ENCODE measurements around the gene TEPSIN.

TEPSIN gene

DNA sequence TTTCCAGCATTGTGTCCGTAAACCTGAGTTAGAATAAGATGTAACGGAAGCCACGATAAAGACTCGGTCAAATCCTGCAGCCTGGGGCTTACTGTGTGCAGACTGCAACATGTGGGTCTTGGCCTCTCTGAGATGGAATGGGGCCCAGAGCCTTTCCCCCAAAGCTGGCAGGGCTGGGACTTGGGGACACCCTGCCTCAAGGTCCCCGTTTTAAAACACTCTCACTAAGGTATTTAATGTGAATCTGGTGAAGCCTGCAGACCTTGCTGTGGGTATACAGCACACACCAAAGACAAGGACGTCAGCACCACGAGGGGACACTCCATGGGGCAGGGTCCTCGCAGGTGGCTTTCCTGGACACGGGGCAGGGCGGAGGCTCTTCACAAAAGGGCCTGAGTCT, 2.3 kb upstream of the TEPSIN start:
- DNase-seq (ENCODE audit: low read depth): no peak
- H3K4me3 ChIP-seq (ENCODE audit: low read length): peak overlapping the region; percentile 80; the same call in 1 of the 2 replicates
- TF ChIP-seq, protein P1, sequence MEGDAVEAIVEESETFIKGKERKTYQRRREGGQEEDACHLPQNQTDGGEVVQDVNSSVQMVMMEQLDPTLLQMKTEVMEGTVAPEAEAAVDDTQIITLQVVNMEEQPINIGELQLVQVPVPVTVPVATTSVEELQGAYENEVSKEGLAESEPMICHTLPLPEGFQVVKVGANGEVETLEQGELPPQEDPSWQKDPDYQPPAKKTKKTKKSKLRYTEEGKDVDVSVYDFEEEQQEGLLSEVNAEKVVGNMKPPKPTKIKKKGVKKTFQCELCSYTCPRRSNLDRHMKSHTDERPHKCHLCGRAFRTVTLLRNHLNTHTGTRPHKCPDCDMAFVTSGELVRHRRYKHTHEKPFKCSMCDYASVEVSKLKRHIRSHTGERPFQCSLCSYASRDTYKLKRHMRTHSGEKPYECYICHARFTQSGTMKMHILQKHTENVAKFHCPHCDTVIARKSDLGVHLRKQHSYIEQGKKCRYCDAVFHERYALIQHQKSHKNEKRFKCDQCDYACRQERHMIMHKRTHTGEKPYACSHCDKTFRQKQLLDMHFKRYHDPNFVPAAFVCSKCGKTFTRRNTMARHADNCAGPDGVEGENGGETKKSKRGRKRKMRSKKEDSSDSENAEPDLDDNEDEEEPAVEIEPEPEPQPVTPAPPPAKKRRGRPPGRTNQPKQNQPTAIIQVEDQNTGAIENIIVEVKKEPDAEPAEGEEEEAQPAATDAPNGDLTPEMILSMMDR (conservative IDR thresholded peaks at IDR 0.05; ENCODE audit: low read length): no peak

DNA sequence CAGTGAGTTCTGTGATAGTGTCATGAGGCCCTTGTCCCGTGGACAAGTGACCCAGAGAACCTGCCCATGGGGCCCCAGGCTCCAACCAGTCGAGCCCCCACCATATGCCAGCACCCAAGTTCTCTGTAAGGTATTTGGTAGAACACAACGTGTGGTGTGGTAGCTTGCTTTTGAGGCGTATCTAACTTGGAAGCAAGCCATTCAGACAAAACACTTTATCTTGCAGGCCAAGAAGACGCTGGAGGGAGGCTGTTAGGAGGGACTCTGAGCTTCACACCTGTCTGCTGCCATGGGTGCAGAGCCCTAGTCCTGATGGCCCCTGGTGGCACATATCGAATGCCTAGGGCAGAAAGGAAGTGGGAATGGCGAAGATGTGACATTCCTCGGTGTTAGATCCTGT, 1.9 kb upstream of the TEPSIN start:
- peak overlapping the region; percentile 80 for H3K4me3 ChIP-seq (ENCODE audit: low read length)
- no peak for DNase-seq (ENCODE audit: low read depth)
- TF ChIP-seq, protein P1 (conservative IDR thresholded peaks at IDR 0.05; ENCODE audit: low read length): no peak

GRCh38 chr17:81239714-81240555, 1.1 kb upstream of the TEPSIN start:
- TF ChIP-seq, protein P1 (conservative IDR thresholded peaks at IDR 0.05; ENCODE audit: low read length): no peak
- peak overlapping the region; percentile 80 for H3K4me3 ChIP-seq (ENCODE audit: low read length)
- DNase-seq (ENCODE audit: low read depth): peak; percentile 33

- no peak for DNase-seq (ENCODE audit: low read depth)
- peak overlapping the region; percentile 86 for H3K4me3 ChIP-seq (ENCODE audit: low read length)
- TF ChIP-seq, protein P1 (conservative IDR thresholded peaks at IDR 0.05; ENCODE audit: low read length): no peak
These were observed 403 bp downstream of the TEPSIN start for GRCh38 chr17:81238490-81238814.

- no peak for DNase-seq (ENCODE audit: low read depth)
- TF ChIP-seq, protein P1 (conservative IDR thresholded peaks at IDR 0.05; ENCODE audit: low read length): no peak
- peak overlapping the region; percentile 86 for H3K4me3 ChIP-seq (ENCODE audit: low read length)
These were observed 1.0 kb downstream of the TEPSIN start for GRCh38 chr17:81237591-81238489.

DNA sequence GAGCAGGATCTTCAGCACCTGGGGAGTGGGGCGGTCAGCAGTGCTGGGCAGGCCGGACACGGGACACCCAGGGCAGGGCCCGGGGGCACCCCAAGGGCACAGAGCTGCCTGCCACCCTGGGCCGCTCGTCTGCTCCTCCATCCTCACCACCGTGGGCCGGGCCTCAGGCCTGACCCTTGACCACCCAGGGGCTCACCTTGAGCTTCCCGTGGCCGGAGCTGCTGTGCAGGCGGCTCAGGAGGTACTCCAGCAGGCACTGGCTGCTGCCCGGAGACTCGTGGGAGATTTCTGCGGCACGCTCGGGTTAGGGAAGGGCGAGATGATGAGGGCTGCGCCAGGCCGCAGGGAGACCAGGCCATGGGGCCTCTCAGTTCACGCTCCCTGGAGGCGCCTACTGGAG, 2.1 kb downstream of the TEPSIN start:
- TF ChIP-seq, protein P1 (conservative IDR thresholded peaks at IDR 0.05; ENCODE audit: low read length): no peak
- H3K4me3 ChIP-seq (ENCODE audit: low read length): no peak overlapping the region
- DNase-seq (ENCODE audit: low read depth): no peak
